Measurements from ENCODE around the gene OSTM1.

- no peak for TF ChIP-seq GATA2 (IDR thresholded peaks at IDR 0.05; ENCODE audit: low read depth, low read length)
- TF ChIP-seq GATA3 (IDR thresholded peaks at IDR 0.05; ENCODE audit: low read depth, low read length) = no peak
These were observed 28.4 kb upstream of the OSTM1 start for GRCh38 chr6:108102965-108103364.

Data from SH-SY5Y (cell line).